GM10847 (cell line): ENCODE measurements around the gene CTNNA2.

ENCODE experiments used
- POLR2A ChIP-seq: IDR thresholded peaks from 2 replicates; pipeline ENCODE4 v1.6.1; 2011; ENCODE audit not compliant: insufficient read length; ENCODE audit errors: extremely low read depth

Gene CTNNA2

DNA sequence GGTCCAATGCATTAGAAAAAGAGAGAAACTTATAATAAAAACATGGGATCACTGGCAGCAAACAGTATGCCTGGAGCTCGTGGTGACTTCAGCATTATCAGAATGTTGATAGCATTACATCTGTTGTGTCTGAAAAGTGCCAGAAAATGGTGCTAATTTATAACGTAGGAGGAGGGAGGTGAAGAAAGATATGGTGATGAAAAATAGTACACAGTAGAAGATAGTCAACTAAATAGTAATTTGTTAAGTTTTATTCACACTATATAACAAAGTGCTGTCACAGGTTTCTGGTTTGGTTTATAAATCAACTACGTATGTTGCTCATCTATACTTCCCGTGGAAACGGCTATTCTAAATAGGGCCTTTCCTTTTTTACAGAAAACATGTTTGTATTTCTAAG is 674.3 kb downstream of the CTNNA2 start:
- TF ChIP-seq POLR2A: no peak

DNA sequence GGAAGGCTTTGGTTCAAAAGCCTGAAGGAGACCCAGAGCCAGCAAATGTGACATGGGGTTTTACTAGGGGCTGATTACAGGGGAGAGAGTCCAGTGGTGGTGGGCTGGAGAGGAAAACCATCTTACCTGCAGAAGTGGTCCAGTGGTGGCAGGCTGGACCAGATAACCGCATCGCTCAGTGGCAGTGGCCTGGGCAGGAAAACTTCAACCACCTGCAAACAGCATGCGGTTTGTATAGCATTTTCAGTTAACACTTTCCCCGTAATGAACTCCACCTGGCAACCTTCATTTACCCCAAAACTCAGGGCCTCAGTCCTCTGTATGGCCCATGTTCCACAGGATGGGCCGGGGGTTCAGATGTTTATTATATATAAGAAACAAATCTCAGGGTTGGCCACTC is 677.3 kb downstream of the CTNNA2 start:
- no peak for TF ChIP-seq POLR2A

DNA sequence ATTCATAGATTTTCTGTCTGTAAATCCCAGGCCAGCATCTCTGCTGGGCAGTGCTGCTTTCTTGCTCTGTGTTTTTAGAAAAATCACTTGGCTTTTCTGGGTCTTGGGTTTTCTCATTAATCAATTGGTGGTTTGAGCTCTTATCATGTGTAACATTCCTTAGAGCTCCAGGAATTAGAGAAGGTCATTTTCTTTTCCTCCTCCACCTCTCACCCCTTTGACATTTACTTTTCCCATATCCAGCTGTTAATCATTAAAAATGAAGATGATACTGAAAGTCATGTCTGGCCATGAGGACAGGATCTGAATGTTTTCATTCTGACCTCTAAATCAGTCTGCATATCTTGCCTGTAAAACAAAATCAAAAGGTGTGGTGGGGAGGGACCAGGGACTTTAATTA is 680.7 kb downstream of the CTNNA2 start:
- no peak for TF ChIP-seq POLR2A

- TF ChIP-seq POLR2A: no peak
Observed at GRCh38 chr2:80195034-80195433, 682.2 kb downstream of the CTNNA2 start.

DNA sequence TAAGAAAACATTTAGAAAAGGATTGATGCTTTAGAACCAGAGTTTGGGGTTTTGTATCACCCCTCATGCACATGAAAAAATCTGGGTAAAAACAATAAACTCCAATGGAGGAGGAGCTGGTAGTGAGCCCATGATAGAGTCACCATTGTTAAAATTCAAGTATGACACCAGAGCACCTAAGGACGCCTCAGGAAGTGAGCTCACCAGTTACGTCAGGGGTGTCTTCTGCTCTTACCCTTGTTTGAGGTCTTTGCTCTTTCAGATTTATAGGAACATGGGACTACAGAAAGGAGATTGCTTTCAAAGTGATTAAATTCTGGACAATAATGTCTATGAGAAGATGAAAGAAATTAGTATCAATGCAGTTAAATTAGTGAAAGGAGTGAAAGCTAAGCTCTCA is 685.2 kb downstream of the CTNNA2 start:
- no peak for TF ChIP-seq POLR2A

- TF ChIP-seq POLR2A: no peak
Observed at GRCh38 chr2:80199504-80199903, 686.7 kb downstream of the CTNNA2 start.

- no peak for TF ChIP-seq POLR2A
Observed at GRCh38 chr2:80205498-80205897, 692.6 kb downstream of the CTNNA2 start.

DNA sequence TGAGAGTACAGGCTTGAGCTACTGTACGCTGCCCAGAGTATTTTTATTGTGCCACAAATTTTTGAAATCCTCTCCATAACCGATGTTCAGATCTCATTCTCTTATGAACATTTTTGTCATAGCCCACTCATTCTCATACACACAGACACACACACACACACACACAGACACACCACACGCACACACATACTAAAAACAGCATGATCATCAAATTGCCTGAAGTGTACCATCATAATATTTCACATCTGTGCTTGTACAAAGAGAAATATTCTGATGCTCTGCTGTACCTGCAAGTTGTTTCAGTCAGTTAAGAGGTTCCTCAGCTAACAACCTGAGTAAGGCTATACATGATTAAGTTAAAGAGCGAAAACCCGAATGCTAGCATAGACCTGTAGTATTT is 696.6 kb downstream of the CTNNA2 start:
- TF ChIP-seq POLR2A: no peak

DNA sequence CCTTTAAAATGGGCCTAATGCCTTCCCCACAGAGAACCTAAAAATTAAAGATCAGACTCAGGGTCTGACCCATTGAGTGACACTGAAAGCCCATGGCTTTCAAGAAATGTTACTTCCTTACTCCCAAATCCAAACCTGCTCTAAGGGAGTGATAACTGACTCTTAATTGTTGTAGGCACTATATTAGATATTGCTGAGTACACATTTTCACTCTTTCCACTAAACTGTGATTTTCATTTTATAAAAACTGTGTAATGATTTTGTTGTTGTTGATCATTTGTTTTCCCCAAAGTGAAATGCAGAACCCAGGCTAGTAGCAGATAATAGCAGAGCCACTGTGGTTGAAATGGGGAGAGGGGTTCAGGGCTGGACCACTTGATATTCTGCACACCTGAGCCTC is 704.6 kb downstream of the CTNNA2 start:
- TF ChIP-seq POLR2A: no peak

GRCh38 chr2:80222644-80223043 is 709.8 kb downstream of the CTNNA2 start:
- TF ChIP-seq POLR2A: no peak

GRCh38 chr2:80231421-80231820 is 718.6 kb downstream of the CTNNA2 start:
- TF ChIP-seq POLR2A: no peak

DNA sequence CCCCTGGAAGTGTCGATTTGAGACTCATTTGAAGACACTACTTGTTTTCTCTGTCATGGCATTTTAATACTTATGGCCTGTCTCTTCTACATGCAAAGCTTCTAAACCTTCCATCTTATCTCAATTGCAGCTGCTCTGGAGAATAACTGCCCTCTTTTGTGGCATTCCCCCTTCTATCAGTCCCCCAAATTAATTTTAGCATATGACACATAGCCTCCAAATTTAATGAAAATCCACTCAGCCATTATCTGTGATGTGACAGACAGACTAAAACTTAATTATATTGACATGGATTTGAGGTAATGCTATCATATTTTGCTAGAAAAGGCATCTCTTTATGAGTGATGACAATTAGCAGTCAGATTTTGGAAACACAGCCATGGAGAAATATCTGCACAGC is 720.5 kb downstream of the CTNNA2 start:
- TF ChIP-seq POLR2A: no peak

DNA sequence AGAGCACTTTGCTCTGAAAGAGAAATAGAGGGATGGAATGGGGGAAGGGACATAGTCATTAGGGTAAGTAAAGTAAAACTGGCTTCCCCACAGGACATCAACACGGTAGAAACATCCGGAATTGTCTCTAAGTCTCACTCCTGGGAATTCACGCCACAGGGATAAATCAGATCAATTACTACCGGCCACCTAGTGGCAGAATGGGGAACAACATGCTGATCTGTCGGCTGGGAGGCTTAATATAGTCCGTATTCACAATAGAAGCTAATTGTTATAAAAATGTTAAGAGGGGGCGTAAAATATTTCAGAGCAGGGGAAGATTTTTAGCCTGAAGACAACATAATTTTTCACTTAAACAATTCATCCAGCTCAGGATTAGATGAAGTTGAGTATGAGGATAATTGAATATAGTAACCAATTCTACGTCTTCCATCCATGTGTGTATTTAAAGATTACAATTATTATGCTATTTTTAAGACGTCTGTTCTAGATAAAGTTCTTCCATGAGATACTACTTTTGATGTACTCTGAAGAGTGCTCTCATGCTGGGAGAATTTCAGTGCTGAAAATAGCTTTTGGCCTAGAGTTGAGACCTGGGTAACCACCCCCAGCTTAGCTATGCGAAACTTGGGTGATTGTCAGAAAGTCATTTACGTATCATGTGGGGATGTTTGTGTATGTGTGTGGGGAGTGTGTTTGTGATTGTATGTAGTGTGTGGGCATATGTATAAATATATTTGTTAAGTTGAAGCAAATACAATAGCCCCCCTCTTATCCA is 726.0 kb downstream of the CTNNA2 start:
- no peak for TF ChIP-seq POLR2A

DNA sequence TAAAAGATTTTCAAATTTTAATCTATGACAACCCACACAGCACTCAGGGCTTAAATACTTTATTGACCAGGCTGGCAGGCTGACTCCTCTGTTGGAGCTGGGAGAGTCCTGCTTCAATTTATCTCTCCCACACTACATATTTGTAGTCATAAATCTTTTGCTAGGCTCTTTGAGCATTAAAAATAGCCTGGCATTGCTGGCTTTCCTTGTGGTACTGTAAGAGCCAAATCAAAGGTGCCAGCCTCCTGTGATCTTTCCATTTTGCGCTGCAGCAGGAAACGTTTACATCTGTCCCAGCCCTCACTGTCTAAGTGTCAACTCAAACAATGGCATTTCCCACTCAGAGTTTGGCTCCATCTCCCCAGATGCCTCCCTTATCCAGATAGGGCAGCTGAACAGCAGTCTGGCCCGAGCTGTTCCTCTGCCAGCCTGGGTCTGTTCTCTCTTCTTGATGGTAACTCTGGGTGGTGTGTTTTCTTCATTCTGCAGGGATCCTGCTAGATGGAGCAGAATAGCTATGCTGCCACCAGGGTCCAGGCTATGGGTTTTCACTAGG is 729.6 kb downstream of the CTNNA2 start:
- TF ChIP-seq POLR2A: no peak

DNA sequence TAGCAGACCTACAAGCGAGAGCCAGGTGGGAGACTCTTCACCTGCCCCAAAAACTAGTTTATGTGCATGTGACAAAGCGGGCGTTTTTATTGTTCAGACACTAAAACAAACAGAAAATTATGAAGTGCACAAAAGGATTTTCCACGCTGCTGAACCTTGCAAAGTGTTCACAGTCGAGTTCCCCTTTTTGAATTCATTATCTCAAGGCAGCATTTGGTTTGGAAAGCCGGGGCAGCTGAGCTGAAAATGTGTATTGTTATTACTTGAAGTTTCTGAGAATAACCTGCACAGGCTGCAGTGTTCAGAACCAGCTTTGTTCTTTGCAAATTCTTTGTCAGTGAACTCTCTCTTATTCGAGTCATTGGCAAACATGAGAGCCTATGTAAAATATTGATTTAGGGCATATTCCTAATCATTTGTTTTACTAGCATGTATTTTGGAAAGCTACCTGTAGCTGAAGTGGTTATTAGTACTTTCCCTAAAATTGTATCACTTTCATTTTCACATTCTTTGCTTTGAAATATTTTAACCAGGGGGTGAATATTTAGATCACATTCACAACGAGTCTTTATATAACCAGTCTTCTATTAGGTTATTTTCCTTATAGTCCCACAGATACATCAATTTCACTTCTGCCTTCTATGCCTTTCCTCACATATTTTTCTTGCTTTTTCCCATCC is 732.2 kb downstream of the CTNNA2 start:
- TF ChIP-seq POLR2A: no peak

DNA sequence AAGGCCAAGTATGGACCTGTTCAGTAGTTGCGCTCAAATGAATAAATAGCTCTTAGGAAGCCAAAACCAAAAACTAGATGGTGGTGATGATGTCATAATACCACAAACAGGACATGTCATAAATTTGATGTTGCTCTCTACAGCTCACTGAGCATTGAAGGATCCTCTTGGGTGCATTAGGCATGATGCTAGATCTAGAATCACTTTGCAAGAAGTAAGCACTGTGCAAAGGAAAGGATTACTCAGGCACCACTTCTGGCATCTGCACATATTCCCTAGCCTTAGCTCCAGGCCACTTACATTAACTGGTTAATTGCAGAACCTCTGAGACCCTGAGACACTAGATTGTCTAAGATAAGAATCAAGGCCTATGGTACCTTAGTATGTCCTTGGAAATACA is 733.7 kb downstream of the CTNNA2 start:
- TF ChIP-seq POLR2A: no peak
